Ecto neural progenitor cell (in vitro differentiated cells): ENCODE measurements around the gene B2M.
"Not testable (repeated sequence)": the region's sequence is repeated elsewhere in the genome, so short reads cannot be mapped to it uniquely, and the experiment has no call there.

Experiments
- DNase-seq: peaks from one replicate; pipeline ENCODE4 v3.0.0-alpha.2; 2018; ENCODE audit warnings: low spot score

Gene B2M

GRCh38 chr15:44726136-44726535 is 14.8 kb downstream of the B2M start:
- no peak for DNase-seq

GRCh38 chr15:44726568-44727484 is 15.5 kb downstream of the B2M start:
- DNase-seq, result no peak

DNA sequence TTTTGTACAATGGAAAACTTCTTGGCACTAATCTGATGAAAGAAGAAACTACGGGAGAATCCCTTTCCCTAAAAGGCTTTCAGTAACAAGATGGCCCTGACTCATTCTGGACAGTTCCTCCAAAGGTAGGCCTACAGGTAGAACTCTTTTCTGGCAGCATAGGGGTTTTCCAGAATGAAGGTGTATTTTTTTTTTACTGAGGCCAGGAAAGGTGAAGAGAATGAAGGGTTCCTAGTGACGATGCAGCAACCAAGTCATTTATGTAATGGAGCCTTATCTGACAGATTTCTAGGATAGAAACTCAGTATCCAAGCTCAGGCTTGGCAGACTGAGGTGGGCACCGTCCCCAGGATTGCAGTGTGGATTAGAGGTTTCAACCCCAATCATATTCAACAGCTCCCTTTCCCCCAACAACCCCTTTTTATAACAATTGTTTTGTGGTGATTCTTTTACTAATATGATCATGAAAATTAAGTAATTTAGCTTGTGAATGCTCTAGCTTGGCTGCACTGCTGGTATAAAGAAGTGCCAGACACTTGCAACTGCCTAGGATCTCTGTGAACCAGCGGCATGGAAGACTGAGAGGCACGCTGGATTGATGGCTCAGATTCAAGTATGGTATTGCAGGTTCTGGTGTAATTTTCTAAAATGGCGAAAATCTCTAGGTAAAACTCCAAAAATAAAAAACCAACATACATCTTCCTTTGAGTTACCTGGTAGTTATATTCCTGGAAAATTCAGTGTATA is 16.3 kb downstream of the B2M start:
- DNase-seq, result no peak

GRCh38 chr15:44728232-44728575 is 16.9 kb downstream of the B2M start:
- not testable (repeated sequence) for DNase-seq

DNA sequence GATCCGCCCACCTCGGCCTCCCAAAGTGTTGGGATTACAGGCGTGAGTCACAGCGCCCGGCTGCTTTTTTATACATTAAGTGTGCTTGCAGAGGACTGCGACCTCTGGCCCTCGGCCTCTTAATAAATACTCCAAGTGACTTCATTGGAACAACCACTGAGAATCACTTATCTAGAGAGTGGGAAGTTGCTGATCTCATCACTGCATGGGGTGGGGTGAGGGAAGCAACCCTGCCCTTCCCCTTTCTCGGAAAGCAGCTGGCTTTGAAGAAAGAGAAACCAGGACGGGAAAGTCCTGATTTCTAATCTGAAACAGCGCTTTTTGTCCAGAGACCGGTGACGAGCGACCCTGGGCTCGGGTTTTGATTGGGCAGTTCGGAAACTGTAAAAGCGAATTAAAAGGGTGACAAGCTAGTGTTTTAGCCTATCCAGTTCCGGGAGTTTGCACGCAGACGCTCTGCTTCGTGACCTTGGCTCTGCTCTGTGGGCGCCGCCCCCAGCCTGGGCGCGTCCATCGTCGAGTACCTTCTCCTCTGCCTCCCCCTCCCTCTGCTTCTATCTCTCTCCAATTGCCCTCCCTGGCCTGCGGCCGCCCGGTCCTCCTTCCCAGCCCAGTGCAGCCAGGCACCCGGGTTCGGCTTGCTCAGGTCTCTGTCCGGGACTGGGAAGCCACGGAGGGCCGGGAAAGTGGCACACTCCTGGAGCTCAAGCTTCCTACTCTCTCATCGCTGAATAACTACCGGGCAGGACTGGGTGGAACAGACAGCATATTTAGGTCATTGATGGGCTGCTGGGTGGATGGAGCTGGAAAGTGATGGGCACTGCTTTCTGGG is 17.5 kb downstream of the B2M start:
- DNase-seq, result peak; percentile 86

DNA sequence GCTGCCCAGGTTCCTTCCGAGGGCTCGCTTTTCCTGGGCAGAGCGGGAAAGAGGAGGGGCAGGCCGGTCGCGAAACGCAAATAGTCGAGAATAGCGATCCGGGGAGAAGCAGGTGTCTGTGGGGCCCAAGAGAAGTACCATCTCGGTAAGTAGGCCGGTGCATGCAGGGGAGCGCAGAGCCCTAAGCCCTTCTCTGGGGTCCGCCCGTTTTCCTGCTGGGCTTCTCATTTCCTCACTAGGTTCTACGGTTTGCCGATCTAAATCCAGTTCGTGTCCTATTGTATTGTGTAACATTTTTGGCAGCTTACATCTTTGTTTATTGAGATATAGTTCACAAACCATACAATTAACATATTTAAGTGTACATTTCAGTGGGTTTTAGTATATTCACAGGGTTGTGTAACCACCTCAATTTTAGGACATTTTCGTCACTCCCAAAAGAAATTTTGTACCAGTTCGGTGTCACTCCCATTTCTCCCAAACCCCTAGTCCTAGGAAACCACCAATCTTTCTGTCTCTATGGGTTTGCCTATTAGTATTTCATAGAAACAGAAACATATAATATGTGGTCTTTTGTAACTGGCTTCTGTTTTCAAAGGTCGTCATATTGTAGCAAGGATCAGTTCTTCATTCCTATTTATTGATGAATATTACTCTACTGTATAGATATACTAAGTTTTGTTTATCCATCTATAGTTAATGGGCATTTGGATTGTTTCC is 18.3 kb downstream of the B2M start:
- no peak for DNase-seq

- no peak for DNase-seq
Measured at GRCh38 chr15:44734839-44735481, 23.6 kb downstream of the B2M start.

DNA sequence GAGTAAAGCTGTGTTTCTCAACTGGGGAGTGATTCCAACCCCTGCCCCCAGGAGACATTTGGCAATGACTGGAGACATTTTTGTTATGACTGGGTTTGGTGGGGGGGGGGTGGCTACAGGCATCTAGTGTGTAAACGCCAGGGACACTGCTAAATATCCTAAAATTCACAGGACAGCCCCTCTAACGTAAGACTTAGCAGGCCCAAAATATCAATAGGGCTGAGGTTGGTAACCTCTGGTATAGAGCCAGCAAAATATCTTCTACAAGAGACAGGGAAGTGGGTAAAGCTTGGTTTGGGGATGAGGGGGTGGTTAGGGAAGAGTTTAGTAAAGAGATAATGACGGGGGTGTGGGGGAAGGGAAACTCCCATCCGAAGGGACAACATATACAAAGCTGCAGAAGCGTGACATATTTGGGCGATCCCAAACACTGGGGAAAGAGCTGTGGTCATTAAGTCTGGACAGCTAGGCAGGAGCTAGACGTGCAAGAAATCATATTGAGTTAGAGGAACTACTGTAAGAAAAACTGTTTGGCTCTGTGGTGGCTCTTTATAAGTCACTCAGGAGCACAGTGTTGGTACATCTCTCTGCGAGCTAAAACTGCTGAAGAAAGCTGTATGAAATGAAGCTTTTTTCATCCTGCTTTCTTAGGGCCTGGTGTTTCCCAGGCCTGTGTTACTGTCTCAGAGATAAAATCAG is 24.3 kb downstream of the B2M start:
- DNase-seq, result no peak

- DNase-seq, result no peak
Measured at GRCh38 chr15:44736181-44736765, 25.0 kb downstream of the B2M start, which contains the start of gene TRIM69. TRIM69 (plus strand) TSS chr15:44736528; CDS start chr15:44736705, 177 bp downstream.

DNA sequence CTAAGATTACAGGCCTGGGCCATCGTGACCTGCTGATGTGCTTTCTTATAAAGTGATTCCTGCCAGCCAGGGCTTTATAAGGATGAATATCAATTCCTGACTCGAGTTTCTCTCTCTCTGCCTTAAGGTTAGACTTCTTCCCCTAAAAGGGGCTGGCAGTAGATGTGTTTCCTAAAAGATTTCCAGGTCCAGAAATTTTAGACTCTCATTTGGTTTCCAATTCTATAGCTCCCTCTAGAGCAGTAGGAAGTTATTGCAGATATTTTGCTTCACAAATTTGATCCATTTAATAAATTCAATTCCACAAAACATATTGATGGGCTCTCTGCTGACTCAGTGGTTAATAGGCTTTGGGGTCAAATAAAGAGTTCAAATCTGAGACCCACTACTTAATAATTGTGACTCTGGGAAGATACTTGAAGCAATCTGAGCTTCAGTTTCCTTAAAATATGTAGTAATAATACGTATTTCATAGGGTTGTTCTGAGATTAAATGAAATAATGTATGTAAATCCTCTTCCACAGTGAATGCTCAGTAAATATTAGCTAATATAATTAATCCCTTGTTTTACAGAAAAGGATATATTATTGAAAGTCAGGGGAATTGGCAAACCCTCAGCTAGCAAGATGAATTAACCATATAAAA is 27.1 kb downstream of the B2M start:
- no peak for DNase-seq

GRCh38 chr15:44739222-44739847 is 28.0 kb downstream of the B2M start:
- DNase-seq, result not testable (repeated sequence)

DNA sequence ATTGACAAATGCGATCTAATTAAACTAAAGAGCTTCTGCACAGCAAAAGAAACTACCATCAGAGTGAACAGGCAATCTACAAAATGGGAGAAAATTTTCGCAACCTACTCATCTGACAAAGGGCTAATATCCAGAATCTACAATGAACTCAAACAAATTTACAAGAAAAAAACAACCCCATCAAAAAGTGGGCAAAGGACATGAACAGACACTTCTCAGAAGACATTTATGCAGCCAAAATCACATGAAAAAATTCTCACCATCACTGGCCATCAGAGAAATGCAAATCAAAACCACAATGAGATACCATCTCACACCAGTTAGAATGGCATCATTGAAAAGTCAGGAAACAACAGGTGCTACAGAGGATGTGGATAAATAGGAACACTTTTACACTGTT is 32.1 kb downstream of the B2M start:
- DNase-seq, result not testable (repeated sequence)

GRCh38 chr15:44753345-44753744 is 42.0 kb downstream of the B2M start:
- no peak for DNase-seq

DNA sequence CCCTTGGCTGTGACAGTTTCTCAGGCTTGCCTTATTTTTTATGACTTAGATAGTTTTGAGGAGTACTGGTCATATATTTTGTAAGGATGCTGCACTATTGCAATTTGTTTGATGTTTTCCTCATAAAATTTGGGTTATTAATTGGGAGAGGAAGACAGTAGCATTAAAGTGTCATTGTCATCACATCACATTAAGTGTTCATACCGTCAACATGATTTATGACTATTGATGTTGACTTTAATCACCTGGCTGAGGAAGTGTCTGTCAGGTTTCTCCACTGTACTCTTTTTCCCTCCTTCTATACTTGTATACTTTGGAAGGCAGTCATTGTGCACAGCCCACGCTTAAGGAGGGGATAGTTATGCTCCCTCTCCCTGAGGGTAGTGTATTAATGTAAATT is 51.9 kb downstream of the B2M start:
- no peak for DNase-seq

GRCh38 chr15:44763848-44764247 is 52.5 kb downstream of the B2M start:
- DNase-seq, result no peak

DNA sequence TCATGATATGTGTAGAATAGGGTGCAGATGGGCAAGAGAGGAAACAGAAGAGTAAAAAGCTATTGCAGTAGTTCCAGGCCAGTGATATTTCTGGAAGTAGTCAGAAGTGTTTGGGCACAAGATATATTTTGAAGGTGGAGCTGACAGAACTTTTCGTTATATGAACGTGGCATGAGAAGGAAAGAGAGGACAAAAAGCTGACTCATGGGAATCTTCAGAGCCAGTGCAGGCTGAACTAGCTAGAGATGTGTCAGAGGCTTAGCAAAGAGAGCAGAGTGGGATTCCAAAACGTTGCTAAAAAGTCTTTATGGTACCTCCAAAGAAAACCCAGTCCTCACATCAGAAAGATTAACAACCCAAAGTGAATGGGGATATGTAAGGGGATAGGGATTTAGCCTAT is 53.7 kb downstream of the B2M start:
- no peak for DNase-seq
